ENCODE measurements around the gene PARP3.

PARP3 gene

GRCh38 chr3:51962854-51963530 lies 20.8 kb downstream of the PARP3 start:
- DNase-seq (ENCODE audit: low spot score) (no peak), ATAC-seq (ENCODE audit: low read depth) (no peak)
- no peak overlapping the region for H3K4me3 ChIP-seq (ENCODE audit: severe bottlenecking)
- no peak for TF ChIP-seq CTCF (IDR thresholded peaks at IDR 0.05; ENCODE audit: poor library complexity, severe bottlenecking)
- no peaks in the 10 kb centered on the region for H3K9me3 ChIP-seq (ENCODE audit: severe bottlenecking)
- H3K27ac ChIP-seq (ENCODE audit: poor library complexity, severe bottlenecking) = no peak overlapping the region
- H3K36me3 ChIP-seq (ENCODE audit: low read depth) = no peaks in the 10 kb centered on the region
- H3K27me3 ChIP-seq (ENCODE audit: insufficient read depth, poor library complexity, severe bottlenecking) = no peaks in the 10 kb centered on the region
- H3K4me1 ChIP-seq (ENCODE audit: insufficient read depth, poor library complexity, severe bottlenecking) = no peaks in the 10 kb centered on the region

DNA sequence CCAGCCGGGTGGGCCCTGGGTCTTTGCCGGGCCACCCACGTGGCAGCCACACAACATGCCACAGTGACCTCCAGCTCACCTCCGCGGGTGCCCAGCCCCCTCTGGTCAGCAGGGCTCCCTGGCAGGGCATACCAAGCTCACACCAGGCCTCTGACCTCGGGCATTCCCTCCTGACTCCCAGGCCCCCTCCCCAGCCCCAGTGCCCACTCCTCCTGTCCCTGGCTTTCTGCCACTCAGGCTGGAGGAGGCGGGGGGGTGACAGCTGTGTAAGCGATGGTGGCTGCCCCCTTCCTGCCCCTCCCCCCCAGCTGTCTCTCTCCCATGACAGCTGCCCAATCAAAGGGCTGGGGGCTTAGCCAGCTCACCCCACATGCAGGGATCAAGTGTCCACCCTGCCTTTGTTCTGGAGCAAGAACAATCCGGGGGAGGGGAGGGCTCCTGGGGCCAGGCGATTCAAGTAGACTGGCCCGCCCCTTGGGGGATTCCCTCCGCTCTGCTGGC lies 21.8 kb downstream of the PARP3 start:
- no peaks in the 10 kb centered on the region for H3K9me3 ChIP-seq (ENCODE audit: severe bottlenecking)
- no peaks in the 10 kb centered on the region for H3K36me3 ChIP-seq (ENCODE audit: low read depth)
- no peak for TF ChIP-seq CTCF (IDR thresholded peaks at IDR 0.05; ENCODE audit: poor library complexity, severe bottlenecking)
- H3K27ac ChIP-seq (ENCODE audit: poor library complexity, severe bottlenecking) = no peak overlapping the region
- H3K4me3 ChIP-seq (ENCODE audit: severe bottlenecking) = no peak overlapping the region
- no peaks in the 10 kb centered on the region for H3K4me1 ChIP-seq (ENCODE audit: insufficient read depth, poor library complexity, severe bottlenecking)
- peak; percentile 55 for DNase-seq (ENCODE audit: low spot score)
- ATAC-seq (ENCODE audit: low read depth) = no peak
- H3K27me3 ChIP-seq (ENCODE audit: insufficient read depth, poor library complexity, severe bottlenecking) = no peaks in the 10 kb centered on the region

DNA sequence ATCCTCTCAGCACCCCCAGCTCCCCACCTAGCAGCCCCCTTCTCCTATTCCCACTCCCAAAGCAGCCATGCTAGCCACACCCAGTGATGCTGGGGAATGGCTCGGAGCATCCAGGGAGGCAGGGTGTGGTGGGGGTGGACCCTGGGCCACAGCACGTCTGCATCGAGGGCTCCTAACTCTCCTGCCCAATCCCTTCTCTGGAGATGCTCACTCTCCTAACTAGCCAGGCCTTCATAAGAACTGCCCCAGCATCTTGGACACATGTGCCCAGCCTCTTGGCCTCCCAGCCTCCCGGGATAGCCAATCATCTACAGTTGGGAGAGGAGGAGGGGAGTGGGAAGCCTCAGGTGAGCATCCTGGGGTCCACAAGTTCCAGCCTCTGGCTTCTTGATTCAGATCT lies 22.4 kb downstream of the PARP3 start:
- TF ChIP-seq CTCF (IDR thresholded peaks at IDR 0.05; ENCODE audit: poor library complexity, severe bottlenecking) = no peak
- no peaks in the 10 kb centered on the region for H3K27me3 ChIP-seq (ENCODE audit: insufficient read depth, poor library complexity, severe bottlenecking)
- H3K4me3 ChIP-seq (ENCODE audit: severe bottlenecking) = no peak overlapping the region
- no peaks in the 10 kb centered on the region for H3K9me3 ChIP-seq (ENCODE audit: severe bottlenecking)
- H3K36me3 ChIP-seq (ENCODE audit: low read depth) = no peaks in the 10 kb centered on the region
- ATAC-seq (ENCODE audit: low read depth) = no peak
- H3K27ac ChIP-seq (ENCODE audit: poor library complexity, severe bottlenecking) = no peak overlapping the region
- no peak for DNase-seq (ENCODE audit: low spot score)
- H3K4me1 ChIP-seq (ENCODE audit: insufficient read depth, poor library complexity, severe bottlenecking) = no peaks in the 10 kb centered on the region

DNA sequence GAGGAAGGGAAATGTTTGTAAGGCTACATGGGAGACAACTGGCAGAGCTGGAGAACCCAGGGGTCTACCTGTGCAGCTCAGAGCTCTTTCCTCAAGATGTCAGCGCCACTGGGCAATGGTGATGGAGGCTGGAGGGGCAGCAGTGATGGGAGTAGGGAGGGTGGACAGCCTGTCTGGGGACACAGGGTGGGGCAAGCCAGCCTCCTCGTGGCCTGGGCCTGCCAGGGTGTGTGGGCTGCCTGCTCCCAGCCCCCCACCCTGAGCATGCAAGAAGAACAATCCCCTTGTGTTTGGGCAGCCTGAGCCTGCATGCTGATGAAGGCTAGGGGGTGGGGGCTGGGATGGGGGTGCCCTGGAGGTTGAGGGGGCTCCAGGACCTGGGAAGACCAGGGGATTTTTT lies 23.9 kb downstream of the PARP3 start:
- no peak overlapping the region for H3K27ac ChIP-seq (ENCODE audit: poor library complexity, severe bottlenecking)
- no peaks in the 10 kb centered on the region for H3K4me1 ChIP-seq (ENCODE audit: insufficient read depth, poor library complexity, severe bottlenecking)
- no peak for DNase-seq (ENCODE audit: low spot score)

More for the DNA sequence above, 23.9 kb downstream of the PARP3 start:
- no peak for TF ChIP-seq CTCF (IDR thresholded peaks at IDR 0.05; ENCODE audit: poor library complexity, severe bottlenecking)
- Histone ChIP-seq H3K4me3 (ENCODE audit: severe bottlenecking) (no peak overlapping the region), H3K36me3 (ENCODE audit: low read depth) (no peaks in the 10 kb centered on the region), H3K27me3 (ENCODE audit: insufficient read depth, poor library complexity, severe bottlenecking) (no peaks in the 10 kb centered on the region), H3K9me3 (ENCODE audit: severe bottlenecking) (no peaks in the 10 kb centered on the region)
- ATAC-seq (ENCODE audit: low read depth) = no peak

Measured in RWPE2 (cell line).